Activated T-helper 1 cell treated with anti-CD3 and anti-CD28 coated beads, Interleukin-2, amount 50 U/mL, for 16 hours (primary cell): ENCODE data around the gene GRPEL1.
"Not testable (repeated sequence)": the region's sequence is repeated elsewhere in the genome, so short reads cannot be mapped to it uniquely, and the experiment has no call there.

ENCODE experiments used
- DNase-seq, 2 donors: peaks; one replicate each; pipeline ENCODE4 v3.0.0-alpha.2; 2020; ENCODE audit warnings: low read depth in 1 of 2, low spot score in 1 of 2

GRPEL1 gene

DNA sequence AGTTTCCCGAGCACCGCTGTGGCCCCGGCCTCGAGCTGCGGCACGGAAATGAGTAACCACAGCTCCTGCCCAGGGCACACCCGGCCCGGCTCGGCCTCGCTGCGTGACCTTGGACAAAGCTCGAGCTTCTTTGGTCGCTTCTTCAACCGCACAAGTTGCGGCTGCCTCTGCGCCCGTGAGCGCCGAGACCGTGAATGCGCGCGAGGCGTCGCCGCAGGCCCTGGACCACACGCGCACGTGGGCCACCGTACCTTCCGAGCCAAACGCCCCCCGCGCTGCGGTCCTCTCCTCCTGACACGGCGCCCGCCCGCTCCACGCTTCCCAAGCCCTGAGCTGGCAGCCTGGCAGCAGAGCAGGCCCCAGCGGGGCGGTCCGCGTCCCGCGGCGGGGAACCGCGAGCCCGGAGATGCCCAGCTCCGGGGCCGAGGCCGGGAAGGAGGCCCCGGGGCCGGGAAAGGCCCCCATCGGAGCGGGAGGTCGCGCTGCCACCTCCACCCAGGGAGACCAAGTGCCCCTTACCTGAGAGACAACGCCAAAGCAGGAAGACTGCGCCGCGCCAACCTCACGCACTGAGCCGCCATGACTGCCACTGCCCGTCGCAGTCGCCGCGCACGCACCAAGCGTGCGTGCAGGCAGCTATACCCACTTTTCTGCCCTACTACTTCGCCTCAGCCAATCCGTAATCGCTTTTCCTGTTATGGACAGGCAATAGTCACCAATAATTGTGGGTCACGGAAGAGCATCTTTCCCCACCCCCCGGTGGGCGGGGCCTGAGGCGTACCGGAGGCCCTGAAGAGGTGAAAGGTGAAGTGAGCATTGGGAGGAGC lies at the start of gene GRPEL1:
Gene GRPEL1, minus strand, starts transcription at position 613 of the 827 bp plus-strand sequence. Its CDS starts 32 bp downstream, at position 581.
- DNase-seq, result peak; percentile 100

DNA sequence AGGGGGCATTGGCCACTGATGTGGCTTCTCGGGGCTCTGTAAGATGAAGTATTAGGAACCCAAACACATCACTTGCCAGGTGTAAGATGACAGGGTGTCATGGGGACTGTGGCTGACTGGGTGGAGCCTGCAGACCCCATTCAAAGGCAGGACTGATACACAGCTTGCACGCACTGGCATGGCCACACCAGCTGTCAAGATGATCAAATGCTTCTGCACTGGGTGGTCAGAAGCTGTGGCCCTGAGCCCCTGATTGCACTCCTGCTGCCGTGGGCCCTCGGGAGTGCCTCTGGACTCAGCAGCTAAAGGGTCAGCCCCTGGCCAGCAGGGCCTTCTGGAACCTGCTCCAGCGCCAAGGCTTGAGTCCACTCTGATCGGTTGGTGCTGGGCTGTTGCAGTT lies 48.8 kb upstream of the GRPEL1 start:
- DNase-seq, result no peak

DNA sequence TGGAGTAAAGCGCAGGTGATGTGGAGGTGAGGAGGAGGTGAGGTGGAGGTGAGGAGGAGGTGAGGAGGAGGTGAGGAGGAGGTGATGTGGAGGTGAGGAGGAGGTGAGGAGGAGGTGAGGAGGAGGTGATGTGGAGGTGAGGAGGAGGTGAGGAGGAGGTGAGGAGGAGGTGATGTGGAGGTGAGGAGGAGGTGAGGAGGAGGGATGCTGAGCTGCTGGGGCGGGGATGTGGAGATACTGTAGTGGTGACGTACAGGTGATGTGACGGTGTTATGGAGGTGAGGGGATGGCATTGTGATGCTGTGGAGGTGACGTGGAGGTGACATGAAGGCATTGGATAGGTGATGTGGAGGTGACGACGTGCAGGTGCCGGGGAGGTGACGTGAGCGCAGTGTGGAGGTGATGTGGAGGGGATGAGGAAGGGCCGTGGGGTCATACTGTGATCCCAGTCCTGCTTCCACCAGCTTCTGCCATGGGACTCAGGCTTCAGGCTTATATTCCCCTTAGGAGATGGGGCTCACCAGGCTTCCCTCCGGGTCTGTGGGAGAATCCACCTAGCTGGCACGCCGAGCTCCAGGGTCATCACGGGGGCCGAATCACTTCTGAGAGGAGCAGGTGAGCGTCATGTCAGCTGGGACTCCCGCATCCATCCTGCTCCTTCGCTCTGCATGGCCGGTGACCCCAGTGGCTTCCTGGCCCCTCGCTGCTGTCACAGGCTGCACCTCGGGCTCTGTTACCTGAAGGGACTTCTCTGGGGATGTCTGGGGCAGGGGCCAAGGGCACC lies 47.9 kb upstream of the GRPEL1 start:
- DNase-seq, result no peak

DNA sequence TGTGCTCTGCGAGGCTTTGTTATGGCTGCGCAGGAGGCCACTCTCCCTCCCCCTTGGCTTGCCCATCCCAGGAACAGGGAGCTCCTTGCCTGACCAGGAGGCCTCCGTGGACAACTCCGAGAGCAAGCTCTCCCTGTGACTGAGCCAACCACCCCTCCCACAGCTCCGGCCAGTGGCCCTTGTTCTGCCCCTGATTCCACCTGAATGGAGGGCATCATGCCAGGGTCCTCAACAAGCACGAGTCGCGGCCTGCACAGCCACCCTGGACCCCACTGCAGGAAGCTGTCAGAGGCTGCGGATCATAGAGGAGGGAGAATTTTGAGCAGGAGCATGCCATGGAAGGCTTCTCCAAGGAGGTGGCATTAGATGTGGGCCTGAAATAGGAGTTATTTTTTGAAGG lies 44.8 kb upstream of the GRPEL1 start:
- no peak for DNase-seq

DNA sequence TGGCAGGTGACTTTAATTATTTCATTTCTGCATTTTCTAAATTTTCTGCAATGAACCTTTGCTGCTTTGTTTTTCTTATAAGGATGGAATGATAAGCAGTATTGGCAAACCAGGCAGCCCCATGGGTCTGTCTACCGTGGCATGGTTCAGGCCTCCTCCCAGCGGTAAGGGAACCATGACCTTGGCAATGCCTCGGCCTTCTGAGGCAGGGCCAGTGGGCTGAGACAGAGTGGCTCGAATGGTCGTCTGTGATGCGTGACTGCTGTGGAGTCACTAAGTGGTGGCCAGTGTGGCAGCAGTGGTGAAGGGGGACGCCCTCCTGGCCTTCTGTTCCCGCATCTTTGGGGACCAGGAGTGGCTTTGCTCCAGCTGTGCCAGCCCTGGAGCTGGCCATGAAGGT lies 43.6 kb upstream of the GRPEL1 start:
- no peak for DNase-seq

DNA sequence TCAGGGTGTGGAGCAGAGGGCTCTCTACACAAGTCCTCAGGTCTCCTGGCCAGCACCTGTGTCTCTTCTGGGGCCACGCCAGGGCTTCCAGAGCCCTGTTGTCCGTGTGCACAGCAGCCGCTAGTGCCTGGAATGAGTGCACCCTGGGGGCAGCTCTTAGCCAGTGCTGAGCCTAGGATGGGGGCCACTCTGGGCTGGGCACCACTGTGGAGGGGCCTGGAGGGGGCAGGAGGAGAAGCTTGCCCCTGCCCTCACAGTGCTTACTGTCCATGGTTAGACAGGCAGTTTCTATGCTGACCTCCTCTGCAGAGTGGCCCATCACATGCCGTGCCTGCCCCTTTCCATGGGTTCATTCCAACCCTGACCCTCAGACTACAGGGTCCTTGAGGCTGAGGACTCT lies 42.7 kb upstream of the GRPEL1 start:
- DNase-seq, result no peak

DNA sequence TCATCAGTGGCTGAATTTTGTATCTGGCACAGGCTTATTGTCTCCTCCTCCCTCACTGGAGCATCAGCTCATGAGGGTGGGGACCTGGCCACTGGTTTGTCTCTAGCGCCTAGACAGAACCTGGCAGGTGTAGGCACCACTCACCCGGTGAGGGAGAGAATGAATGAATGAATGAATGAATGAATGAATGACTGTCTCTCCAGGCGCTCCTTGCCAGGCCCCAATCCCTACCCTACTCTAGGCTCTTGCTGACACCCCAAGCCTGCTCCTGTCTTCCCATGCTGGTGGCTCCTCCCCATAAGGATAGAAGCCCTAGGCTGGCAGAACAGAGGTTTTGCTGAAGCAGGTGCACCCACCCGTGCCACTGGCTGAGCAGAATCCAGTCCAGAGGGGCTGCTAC lies 41.3 kb upstream of the GRPEL1 start:
- no peak for DNase-seq

DNA sequence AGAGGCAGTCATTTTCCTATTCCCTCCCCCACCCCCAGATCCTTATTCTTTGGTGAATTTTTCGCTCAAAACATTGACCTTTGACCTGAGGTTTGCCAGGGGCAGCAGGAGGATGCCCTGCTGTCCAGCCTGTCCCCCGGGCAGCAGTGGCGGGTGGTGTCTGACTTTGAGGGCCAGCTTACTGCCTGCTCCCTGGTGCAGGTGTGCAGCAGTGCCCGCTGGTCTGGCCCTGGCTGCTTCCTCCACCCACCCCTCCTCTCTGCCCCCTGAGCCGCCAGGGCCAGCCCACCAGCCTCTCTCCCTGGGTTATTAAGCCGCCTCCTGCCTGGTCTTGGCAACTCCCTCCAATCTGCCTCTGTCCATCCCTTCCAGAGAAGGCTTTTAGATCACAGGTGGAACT lies 40.8 kb upstream of the GRPEL1 start:
- no peak for DNase-seq

DNA sequence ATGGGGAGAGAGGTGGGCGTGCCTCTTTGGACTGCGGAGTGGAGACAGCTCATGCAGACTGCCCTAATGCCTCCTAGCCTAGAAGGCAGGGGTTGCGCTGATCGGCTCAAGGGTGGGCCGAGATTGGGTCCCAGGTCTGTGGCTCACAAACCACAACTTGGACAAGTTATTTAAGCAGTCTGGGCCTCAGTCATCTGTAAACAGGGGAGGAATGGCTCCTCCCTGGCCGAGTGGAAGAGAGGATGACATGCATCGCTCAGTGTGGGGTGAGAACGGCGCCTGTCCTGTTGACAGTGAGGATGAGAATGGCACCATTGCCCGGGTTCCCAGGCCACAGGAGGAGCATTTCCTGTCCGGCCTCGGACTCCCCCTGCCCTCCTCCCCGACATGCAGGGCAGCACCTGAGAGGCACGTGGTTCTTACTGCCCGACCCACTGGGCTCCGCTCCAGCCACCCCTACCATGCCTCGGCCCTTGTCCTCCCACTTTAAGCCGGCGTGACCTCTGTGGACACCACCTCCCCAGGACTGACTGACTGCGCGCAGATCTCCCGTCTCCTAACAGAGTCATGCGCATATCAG lies 40.3 kb upstream of the GRPEL1 start:
- DNase-seq, result no peak

DNA sequence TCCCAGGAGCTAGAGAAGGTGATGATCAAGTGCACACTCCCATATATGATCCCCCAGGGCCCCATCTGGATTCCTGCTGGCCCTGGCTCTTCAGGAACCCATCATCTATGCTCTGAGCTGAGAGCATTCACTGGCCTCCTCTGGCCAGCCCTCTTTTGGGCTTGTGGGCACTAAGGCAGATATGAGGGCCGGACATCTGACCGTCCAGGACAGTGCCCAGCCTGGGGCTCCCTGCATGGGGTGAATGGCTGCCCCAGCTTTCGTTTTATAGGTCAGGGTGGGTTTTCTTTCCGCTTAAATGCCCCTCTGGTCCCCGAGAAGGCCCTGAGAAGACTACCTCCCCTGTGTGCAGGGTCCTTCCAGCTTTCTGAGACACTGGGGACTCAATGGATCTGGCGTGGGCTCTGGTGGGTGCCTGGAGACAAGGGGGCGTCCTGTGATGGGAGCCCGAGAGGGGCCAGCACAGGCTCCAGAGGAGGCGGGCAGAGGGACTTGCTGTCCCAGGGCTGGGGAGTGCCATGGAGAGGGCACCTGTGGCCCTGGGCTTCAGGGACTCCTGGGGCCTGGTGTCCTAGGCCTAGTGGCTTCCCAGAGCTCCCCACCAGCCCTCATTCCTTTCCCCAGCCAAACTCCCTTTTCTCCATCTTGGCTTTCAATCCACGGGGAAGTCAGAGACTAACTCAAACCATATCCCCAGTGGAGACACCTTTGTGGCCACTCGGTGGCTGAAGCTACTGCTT lies 39.5 kb upstream of the GRPEL1 start:
- DNase-seq, result no peak

DNA sequence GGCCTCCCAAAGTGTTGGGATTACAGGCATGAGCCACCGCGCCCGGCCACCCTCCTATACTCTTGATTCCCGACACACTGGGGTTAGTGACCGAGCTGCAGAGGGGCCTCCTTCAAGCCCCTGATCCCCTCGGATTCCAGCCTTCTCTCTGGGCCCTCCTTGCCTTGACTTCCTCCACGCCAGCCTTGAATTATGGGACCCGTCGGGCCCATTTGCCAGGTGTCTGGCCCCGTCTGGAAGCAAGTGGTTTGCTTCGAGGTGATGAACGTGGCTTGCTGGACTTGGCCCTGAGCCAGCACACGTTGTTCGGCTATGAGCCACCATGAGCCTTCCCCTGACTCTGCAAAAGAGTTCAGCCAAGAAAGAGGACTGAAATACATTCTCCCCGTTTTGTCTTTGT lies 37.4 kb upstream of the GRPEL1 start:
- DNase-seq, result no peak

DNA sequence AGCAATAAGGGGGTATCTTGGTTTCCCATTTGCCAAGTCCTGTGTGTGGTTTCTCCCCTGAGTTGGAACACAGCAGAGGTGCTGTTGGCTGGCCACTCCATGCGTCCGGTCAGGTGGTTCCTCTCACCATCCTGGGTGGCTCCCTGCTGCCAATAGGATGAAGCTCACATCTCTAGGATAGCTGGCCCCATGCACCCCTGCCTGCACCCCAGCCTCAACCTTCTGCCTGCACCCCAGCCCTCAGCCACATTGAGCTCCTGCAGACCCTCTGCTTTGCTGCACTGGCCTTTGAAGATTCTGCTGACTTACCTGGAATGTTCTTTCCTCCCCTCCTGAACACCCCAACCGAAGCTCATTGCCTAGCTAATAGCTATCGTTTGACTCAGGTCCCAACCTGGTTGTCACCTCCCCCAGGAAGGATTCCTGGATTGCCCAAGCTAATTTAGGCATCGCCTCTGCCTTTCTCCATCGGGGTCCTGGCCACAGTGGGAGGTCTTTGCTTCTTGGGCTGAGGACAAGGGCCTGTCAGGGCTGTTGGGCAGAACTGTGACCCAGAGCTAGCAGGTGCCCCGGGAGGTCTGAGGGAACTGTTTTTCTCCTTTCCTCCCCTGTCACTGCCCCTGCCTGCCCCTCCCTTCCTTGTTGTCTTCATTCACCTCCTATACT lies 36.6 kb upstream of the GRPEL1 start:
- DNase-seq, result no peak

DNA sequence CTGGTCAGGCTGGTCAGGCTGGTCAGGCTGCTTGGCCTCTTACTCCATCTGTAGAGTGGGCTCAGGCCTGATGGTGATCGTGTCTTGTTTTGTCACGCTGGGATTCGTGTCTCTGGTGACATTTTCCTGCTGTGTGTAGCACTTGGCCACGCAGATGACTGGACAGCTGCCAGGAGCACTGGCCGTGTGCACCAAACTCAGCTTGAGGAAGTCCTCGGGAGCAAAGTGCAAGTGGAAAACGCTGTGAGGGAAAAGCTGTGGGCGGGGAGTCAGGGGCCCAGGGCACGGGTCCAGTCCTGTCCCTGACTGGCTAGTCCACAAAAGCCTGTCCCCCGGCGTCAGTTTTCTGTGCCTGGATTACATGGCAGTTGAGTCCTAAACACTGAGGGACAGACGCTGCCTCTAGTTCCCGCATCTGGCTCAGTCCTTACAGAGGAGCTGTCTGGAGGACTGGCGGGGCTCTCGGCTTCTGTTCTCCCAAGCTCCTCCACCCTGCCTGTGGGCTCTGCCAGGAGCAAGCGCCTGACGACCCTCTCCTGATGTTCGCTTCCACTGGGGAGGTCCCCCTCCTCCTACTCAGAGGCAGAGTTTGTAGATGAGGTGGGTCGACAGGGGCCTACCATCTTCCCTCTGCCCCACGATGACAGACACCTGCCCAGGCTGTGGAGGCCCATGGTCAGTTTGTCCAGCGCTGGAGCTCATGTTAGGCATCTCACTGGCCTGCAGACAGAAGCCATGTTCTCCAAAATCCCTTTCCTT lies 35.9 kb upstream of the GRPEL1 start:
- DNase-seq, result no peak

DNA sequence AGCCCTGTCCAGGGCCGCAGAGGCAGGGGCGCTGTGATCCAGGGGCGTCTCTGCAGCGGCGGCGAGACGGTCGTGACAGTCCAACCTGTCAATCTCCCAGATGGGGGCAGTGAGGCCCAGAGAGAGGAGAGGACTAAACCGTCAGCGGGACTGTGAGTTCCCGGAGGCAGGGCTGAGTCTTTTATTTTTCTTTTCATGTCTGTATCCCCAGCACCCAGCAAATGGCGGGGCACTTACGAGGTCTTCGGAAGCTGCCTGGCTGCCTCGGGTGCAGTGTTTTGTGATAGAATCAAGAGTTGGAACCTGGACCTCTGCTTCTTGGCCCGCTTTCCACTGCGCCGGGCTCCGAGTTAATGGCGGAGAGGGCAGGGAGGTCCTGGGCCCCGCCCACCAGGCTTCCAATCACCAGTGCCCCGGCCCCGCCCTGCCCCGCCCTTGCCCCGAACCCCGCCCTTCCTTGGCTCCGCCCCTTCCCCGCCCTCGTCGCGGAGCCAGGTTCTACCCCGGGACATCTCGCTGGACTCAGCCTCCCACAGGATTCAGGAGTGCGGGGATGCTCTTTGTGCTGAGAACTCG lies 35.3 kb upstream of the GRPEL1 start:
- DNase-seq, result peak; percentile 60 to 67

DNA sequence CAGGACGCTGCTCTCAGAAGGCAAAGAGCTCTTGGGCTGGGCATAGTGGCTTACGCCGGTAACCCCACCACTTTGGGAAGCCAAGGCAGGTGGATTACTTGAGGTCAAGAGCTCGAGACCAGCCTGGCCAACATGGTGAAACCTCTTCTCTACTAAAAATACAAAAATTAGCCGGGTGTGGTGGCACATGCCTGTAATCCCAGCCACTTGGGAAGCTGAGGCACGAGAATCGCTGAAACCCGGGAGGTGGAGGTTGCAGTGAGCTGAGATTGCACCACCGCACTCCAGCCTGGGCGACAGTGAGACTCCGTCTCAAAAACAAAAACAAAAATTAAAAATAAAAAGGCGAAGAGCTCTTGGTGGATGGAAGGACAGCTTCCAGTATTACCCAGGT lies 34.6 kb upstream of the GRPEL1 start:
- DNase-seq, result not testable (repeated sequence)

DNA sequence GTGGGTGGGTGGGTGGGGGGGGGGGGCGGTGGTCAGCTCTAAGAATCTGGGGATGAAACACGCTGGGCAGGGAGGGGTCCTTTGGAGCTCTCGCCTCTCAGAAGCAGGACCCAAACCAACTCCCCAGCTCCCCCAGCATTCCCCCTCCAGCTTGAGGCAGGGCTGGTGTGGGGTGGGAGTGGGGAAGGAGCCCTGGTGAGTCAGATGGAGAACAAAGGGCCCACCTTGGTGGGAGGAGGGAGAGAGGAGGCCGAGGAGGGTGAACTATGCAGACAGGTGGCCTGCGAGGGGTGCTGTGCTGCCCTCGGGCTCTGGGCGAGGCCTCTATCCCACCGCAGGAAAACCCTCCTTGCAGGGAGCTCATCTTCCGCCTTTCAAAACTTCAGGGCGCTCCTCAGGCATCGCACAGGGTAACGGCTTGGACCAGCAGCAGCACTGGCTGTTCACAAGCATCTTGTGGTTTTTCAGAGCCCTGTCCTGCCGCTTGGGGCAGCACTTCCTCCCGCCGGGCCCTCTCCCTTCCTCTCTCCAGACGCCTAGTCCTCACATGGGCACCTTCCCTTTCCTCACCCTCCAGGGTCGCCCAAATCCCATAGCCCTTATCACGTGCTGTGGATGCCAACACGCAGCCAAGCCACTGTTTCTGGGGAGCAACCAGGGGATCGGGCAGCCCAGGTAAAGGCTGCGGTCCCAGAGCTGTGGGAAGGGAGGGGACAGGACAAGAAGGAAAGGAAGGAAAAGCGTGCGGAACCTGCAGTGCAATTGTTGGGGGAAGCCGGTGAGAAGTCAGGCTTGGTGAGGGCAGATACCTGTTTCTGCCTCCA lies 34.0 kb upstream of the GRPEL1 start:
- DNase-seq, result peak in 1 of 2 donors; percentile 28

DNA sequence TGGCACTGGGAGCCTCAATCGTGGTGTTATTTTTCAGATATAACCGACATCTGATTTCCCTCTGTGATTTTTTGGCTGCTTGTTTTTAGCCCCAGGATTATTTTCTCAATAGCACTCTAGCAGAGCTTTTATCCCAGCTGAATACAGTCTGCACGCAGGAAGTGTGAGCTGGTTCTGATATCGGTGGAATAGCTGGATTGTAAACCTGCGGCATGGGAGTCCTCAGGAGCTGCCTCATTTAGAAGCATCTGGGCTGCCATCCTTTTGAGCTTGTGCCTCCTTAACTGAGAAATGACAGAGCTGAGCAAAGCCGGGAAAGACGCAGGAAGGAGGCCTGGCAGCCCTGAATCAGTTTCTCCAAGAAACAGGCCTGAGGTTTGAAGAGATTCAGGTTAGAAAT lies 28.4 kb upstream of the GRPEL1 start:
- no peak for DNase-seq

DNA sequence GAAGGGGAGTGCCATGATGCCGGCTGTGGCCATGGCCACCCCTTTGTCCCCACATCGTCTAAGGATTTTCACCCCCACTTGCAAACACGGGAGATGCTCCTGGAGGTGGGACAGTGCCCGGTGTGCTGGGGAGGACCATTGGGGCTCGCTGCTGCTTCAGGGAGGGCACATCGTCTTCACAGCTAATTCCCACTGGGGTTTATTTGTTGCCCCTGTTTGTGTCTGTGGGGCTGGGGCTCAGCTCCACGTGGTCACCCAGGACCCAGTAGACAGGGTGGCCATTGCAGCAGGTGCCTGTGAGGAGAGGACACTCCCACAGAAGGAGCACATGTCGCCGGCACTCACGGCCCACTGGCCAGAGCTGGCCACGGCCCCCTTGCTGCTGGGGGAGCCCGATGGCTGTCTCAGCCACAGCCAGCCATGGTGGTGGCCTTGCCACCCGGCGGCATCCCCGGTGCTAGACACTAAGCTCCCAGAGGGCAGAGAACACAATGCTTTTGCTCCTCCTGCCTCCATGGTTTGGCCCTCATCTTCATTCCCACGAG lies 27.8 kb upstream of the GRPEL1 start:
- no peak for DNase-seq

DNA sequence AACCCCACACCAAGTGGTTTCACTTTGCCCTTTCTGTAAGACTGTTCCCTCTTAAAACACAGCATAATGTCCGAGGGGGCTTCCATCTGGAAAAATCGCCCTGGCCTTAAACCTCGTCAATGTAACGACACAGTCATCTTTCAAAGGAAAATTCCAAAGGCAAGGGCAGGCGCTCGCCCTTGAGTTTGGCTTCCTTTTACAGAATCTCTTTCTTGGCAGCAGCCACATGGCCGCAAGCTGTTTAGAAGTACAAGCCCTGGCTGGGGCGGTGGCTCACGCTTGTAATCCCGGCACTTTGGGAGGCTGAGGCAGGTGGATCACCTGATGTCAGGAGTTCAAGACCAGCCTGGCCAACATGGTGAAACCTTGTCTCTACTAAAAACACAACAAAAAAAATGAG lies 27.1 kb upstream of the GRPEL1 start:
- DNase-seq, result no peak
